DMS79 (cell line): ENCODE data around the gene ERMARD.

Experiments
- DNase-seq: peaks from one replicate; lab custom pipeline; 2025; lab: John Stamatoyannopoulos, UW

ERMARD gene

DNA sequence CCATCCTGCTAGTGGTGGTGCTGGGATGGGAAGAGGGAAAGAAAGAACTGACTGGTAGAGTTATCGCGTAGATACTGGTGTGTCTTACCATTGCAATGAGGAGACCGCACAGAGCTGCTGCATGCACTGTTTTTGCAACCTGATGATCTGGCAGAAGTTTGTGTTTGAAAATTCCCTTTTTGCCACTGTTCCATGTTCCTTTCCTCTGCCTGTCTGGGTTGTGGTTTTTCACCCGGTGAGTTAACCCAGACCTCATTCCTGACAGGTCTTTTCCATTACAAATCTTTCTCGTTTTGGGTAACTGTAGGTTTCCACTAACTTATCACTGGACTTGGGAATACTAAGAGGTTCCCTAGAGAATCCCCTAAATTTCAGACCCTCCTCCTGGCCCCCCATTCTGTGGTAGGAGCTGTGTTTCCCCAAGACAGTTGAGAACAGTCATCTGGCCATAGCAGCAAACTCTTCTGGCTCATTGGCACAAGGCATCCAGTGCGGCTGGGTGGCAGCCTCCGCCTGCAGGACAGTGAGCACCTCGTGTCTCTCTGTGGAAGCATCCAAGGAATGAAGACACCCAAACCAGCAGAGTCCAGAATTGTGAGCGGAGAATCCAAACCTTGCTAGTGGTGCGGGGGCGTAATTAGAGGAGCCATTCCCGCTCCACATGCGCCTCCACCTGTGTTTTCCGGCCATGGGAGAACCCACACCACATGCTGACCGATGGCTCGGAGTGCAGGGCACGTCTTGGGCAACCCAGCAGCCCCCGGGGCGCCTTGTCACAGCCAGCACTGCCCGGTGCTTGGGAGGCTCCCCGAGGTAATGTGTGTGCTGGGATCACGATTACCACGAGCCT, 32.8 kb downstream of the ERMARD start:
- DNase-seq, result no peak

GRCh38 chr6:169784821-169785340, 33.5 kb downstream of the ERMARD start:
- no peak for DNase-seq

- DNase-seq, result no peak
Observed at GRCh38 chr6:169785566-169785965, 34.1 kb downstream of the ERMARD start.

- DNase-seq, result no peak
Observed at GRCh38 chr6:169786349-169786748, 34.9 kb downstream of the ERMARD start.

- DNase-seq, result no peak
Observed at GRCh38 chr6:169787797-169788196, 36.4 kb downstream of the ERMARD start.

- DNase-seq, result no peak
Observed at GRCh38 chr6:169788809-169789145, 37.4 kb downstream of the ERMARD start.

DNA sequence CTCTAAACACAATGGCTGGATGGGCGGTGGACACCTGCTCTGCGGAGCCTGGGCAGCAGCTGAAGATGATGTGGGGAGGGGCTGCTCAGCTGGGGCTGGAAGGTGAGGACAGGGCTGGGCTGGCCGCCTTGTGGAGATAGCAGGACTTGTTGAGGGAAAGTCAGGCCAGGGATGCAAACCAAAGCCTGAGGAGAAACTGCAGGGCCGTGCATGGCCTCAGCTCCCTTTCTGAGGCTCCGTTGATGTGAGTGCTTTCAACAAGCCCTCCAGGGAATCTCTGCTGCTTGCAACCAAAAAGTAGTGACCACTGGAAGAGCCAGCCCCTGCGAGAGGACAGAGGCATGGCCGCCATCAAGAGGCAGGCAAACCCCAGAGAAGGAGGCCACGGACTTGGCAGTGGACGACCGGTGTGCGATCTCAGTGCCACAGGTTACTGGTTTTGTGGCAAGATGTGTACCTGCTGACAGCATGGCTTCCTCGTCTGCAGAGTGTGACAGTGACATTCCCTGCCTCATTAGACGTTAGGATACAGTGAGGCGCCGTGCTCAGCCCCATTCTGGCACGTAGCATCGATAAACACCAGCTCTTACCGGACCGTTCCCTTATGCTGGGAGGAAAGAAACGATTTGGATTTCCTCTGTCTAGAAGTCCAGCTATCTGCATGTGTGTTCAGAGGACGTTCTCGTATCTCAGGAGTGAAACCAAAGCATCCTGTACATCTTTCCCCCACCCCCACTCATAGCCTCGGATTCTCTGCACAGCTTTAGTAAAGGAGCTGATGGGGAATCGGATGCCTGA, 37.9 kb downstream of the ERMARD start:
- DNase-seq, result no peak

GRCh38 chr6:169789944-169790927, 38.8 kb downstream of the ERMARD start:
- DNase-seq, result peak; percentile 90

- peak; percentile 20 for DNase-seq
Observed at GRCh38 chr6:169791721-169792131, 40.3 kb downstream of the ERMARD start.

GRCh38 chr6:169792306-169793015, 41.0 kb downstream of the ERMARD start:
- DNase-seq, result no peak

DNA sequence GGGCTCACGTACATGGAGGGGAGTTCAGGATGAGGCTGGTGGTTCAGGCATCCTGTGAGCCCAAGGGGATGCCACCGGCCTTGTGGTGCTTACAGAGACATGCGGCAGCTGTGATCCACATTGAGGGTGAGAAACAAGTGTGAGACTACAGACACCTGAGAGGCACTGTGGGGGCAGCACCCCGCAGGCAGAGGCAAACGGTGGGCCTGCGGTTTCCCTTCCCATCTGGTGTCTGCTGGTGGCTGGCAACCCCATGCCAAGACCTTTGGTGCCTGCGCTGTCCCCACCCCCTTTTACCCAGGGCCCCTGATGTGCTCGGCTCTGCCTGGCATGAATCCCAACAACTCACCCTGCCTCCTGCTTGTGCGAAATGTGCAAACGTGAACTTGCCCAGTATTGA, 42.0 kb downstream of the ERMARD start:
- no peak for DNase-seq

GRCh38 chr6:169794317-169795055, 43.1 kb downstream of the ERMARD start:
- peak; percentile 94 for DNase-seq

DNA sequence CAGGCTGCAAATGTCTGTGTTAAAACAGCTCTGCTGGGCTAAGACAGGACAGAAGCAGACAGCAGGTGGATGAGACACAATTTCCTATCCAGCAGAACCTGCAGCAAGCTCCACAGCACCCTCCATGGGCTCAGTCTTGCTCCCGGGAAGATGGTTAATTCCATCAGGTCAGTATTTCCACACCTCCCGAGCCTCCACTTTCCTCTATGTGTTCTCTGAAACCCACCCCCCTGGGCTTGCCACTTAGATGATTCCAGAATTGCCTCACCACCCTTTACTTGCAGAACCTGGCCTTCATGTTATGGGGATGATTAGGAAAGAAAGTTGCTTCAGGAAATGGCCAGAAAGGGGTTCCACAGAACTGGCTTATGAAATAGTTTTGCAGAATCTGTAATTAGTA, 43.8 kb downstream of the ERMARD start:
- peak; percentile 21 for DNase-seq

GRCh38 chr6:169798764-169799473, 47.5 kb downstream of the ERMARD start:
- no peak for DNase-seq

DNA sequence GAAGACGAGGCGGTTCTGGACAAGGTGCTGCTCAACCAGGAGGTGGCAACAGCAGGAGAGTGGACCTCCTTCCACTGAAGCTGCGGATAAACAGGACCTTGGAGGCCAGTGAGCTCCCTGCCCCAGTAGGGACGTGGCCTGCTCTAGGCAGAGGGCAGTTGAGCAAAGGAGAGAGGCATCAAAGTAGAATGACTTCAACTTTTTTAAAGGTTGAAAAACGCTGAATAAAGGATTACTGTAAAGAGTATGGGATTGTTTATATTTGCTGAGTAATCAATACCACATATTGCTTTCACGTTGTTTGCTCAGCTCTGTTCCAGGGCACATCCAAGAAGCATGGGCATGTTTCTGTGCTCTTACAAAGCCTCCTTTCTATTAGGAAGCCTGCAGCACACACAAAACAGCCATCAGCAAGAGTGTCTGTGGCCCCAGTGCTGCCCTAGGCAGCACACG, 48.1 kb downstream of the ERMARD start:
- DNase-seq, result no peak

DNA sequence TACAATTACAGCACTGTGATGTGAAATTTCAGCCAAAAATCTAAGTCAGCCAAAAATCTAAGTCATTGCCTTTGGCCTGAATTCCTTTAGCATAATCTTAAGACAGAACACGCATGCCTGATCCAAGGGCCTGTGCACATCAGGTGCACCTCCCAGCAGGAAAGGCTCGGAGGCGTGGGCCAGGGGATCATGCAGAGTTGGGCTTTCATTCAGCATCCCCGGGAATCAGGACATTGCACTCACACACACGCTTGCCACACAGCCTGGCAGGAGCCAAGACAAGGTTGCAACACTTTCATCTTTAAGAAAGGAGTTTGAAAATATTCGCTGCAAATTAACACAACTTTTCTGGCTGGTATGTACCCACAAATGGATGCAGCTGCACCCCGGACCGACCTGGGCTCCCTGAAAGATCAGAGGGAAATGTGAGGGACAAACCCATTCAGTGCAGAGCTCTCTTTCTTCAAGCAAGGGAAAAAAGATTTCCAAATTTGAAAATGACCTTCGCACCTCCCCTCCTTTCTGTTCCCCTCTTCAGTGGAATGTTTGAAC, 48.8 kb downstream of the ERMARD start:
- DNase-seq, result no peak

DNA sequence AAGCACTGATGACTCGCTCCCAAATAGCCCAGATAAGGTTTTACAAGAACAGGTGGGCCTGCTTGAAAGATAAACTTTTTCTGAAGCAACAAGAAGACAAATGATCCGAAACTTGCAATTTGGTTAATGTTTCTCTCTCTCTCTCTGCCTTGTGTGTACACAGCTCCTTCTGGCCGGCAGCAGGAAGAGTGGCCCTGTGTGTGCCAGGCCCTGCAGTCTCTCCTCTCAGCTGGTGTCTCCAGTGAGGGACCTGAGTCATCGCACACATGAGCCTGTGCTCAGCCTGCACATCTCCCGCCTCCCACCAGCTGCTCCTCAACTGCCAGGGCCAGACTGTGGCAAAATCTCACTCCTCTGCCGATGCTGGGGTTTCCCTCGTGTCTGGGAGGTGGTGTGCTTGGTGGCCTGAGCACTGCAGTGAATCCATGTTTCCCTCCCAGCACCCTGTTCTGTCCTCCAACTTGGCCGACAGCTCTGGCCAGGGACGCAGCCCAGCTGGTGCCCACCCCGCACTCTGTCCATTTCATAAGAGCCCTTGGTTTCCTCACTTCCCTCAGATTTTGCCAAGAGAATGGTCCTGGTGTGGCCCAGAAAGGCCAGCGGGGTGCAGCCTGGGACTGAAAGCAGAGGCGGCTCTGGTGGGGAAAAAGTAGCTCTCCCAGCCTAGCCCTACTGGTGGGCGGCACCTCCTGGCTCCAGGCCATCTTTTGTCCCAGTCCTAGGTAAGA, 49.4 kb downstream of the ERMARD start:
- peak; percentile 61 for DNase-seq

GRCh38 chr6:169801396-169802160, 50.2 kb downstream of the ERMARD start:
- no peak for DNase-seq
